HepG2 (cell line): ENCODE results near the gene RPS6KA2. TPM values are rescaled to one million over a fixed set of nuclear protein-coding genes. Genes with fewer than 3 reads are reported as not detected.

Source experiments
- ATAC-seq: fragments of 200-7000 bp; cut with Tn5 transposase; 3 replicates; pipeline ENCODE4 v1.9.1; 2020; ENCODE audit warnings: mild to moderate bottlenecking, moderate library complexity
- BruUV-seq: library from RNA; stranded (reverse); fragments of 400-500 nt; replicated peaks from 2 replicates; lab custom pipeline; 2021; lab: Mats Ljungman, UMichigan
- CTCF ChIA-PET: fragments of 300-600 bp; formaldehyde crosslinking; extraction: SDS; loops from one replicate; lab custom pipeline; 2021; ENCODE audit warnings: low total read pairs, inconsistent platforms, low intra/inter-chr PET ratio; lab: Yijun Ruan, JAX
- POLR2A ChIA-PET: fragments of 350-600 bp; sonication (Branson Sonifier 250); formaldehyde crosslinking; loops from one replicate; lab custom pipeline; 2020; ENCODE audit warnings: antibody characterized with exemption, inconsistent platforms; lab: Yijun Ruan, JAX
- DNase-seq: peaks from one replicate; pipeline ENCODE4 v3.0.0-alpha.2; 2015; ENCODE audit warnings: low spot score
- FAIRE-seq: peaks from 3 replicates; lab custom pipeline; 2011; peaks lifted over from hg19 to GRCh38; lab: Jason Lieb, UNC
- H2AFZ ChIP-seq: one replicate; pipeline ENCODE4 v1.6.1; 2011; ENCODE audit warnings: low read length, inconsistent platforms
- H3K27ac ChIP-seq: fragments of 300-600 bp; 3 replicates; pipeline ENCODE4 v1.8.0; 2011; ENCODE audit warnings: mixed run types, mild to moderate bottlenecking, mixed read lengths, low read length, inconsistent platforms; ENCODE audit not compliant: insufficient read depth; ENCODE audit errors: extremely low read length
- H3K27me3 ChIP-seq, 2 experiments: fragments of 200-600 bp in 1 of 2; 2 replicates in 1 of 2; 3 replicates in 1 of 2; pipeline versions ENCODE4 v1.6.0 to v1.8.0; 2011; ENCODE audit warnings: low read length in 2 of 2, mild to moderate bottlenecking in 2 of 2, moderate library complexity in 2 of 2, inconsistent platforms in 1 of 2; ENCODE audit not compliant: insufficient read depth in 2 of 2, control insufficient read depth in 1 of 2
- H3K36me3 ChIP-seq, 2 experiments: fragments of 200-600 bp in 1 of 2; replicated peaks in 1 of 2; 2 replicates in 1 of 2; 3 replicates in 1 of 2; pipeline versions ENCODE4 v1.5.1 to v1.8.0; 2011; ENCODE audit warnings: low read length in 2 of 2, inconsistent platforms in 1 of 2; ENCODE audit not compliant: insufficient read depth in 2 of 2, control insufficient read depth in 1 of 2
- H3K4me1 ChIP-seq: 2 replicates; pipeline ENCODE4 v1.5.1; 2012; ENCODE audit warnings: low read length, inconsistent platforms; ENCODE audit not compliant: insufficient read depth
- H3K4me2 ChIP-seq: 2 replicates; pipeline ENCODE4 v1.6.0; 2011; ENCODE audit warnings: low read depth, low read length, inconsistent platforms
- H3K4me3 ChIP-seq, 3 experiments: fragments of 200-600 bp in 1 of 3; sonication (generic), shearing (Covaris generic) in 1 of 3; replicated peaks in 1 of 3; 2 replicates each; pipeline ENCODE4 v1.5.1; 2011 to 2016; ENCODE audit warnings: low read length in 3 of 3, inconsistent platforms in 2 of 3, low read depth in 2 of 3, mild to moderate bottlenecking in 2 of 3, control low read depth in 1 of 3, mixed read lengths in 1 of 3; ENCODE audit not compliant: insufficient read depth in 1 of 3
- H3K79me2 ChIP-seq: one replicate; pipeline ENCODE4 v1.6.1; 2011; ENCODE audit warnings: low read length, inconsistent platforms; ENCODE audit not compliant: insufficient read depth
- H3K9ac ChIP-seq: 2 replicates; pipeline ENCODE4 v1.6.0; 2011; ENCODE audit warnings: mild to moderate bottlenecking, low read depth, low read length, inconsistent platforms; ENCODE audit not compliant: insufficient read depth
- H3K9me3 ChIP-seq: 2 replicates; pipeline ENCODE4 v1.5.1; 2012; ENCODE audit warnings: mild to moderate bottlenecking, low read length
- H4K20me1 ChIP-seq: 2 replicates; pipeline ENCODE4 v1.6.0; 2011; ENCODE audit warnings: inconsistent platforms, mild to moderate bottlenecking, low read length, moderate library complexity; ENCODE audit not compliant: insufficient read depth
- ATRX ChIP-seq: sonication (generic); formaldehyde crosslinking; IDR thresholded peaks from 2 replicates; pipeline ENCODE4 v1.4.0; 2020; ENCODE audit warnings: missing genetic modification reagents, borderline replicate concordance
- MTERF4 ChIP-seq: sonication (generic); formaldehyde crosslinking; IDR thresholded peaks from 2 replicates; pipeline ENCODE4 v1.8.0; 2023; ENCODE audit warnings: mild to moderate bottlenecking, missing genetic modification reagents
- SRY ChIP-seq: sonication (generic); formaldehyde crosslinking; IDR thresholded peaks from 2 replicates; pipeline ENCODE4 v1.8.0; 2022; ENCODE audit warnings: mild to moderate bottlenecking, missing genetic modification reagents
- TAF15 ChIP-seq: fragments of 200-400 bp; formaldehyde crosslinking; IDR thresholded peaks from one replicate; pipeline ENCODE4 v1.6.1; 2018; ENCODE audit warnings: mild to moderate bottlenecking, low read depth, low read length; ENCODE audit not compliant: poor library complexity, severe bottlenecking
- TFDP1 ChIP-seq: IDR thresholded peaks from 2 replicates; pipeline ENCODE4 v1.6.1; 2016; ENCODE audit warnings: missing compliant biosample characterization, missing genetic modification reagents, borderline replicate concordance
- THAP7 ChIP-seq: sonication (generic); formaldehyde crosslinking; IDR thresholded peaks from 2 replicates; pipeline ENCODE4 v1.8.1; 2023; ENCODE audit warnings: mild to moderate bottlenecking, missing genetic modification reagents
- ZMYM4 ChIP-seq: sonication (generic); formaldehyde crosslinking; IDR thresholded peaks from 2 replicates; pipeline ENCODE4 v1.8.1; 2023; ENCODE audit warnings: mild to moderate bottlenecking, missing genetic modification reagents
- ZNF205 ChIP-seq: IDR thresholded peaks from 2 replicates; pipeline ENCODE4 v1.6.1; 2018; ENCODE audit warnings: missing biosample characterization, missing genetic modification reagents
- ZNF207 ChIP-seq: fragments of 450-650 bp; IDR thresholded peaks from 2 replicates; pipeline ENCODE4 v1.6.1; 2016; ENCODE audit warnings: antibody characterized with exemption, borderline replicate concordance
- ZNF513 ChIP-seq: sonication (generic); formaldehyde crosslinking; conservative IDR thresholded peaks from 2 replicates; pipeline ENCODE4 v1.5.0; 2020; ENCODE audit warnings: missing genetic modification reagents
- ZNF558 ChIP-seq: sonication (generic); formaldehyde crosslinking; IDR thresholded peaks from 2 replicates; pipeline ENCODE4 v1.9.0; 2022; ENCODE audit warnings: mild to moderate bottlenecking, missing genetic modification reagents, borderline replicate concordance
- ZNF567 ChIP-seq: sonication (generic); formaldehyde crosslinking; IDR thresholded peaks from 2 replicates; pipeline ENCODE4 v1.8.1; 2023; ENCODE audit warnings: mild to moderate bottlenecking, missing genetic modification reagents, borderline replicate concordance
- ZNF790 ChIP-seq: sonication (generic); formaldehyde crosslinking; IDR thresholded peaks from 2 replicates; pipeline ENCODE4 v1.8.0; 2022; ENCODE audit warnings: missing genetic modification reagents, mild to moderate bottlenecking, borderline replicate concordance
- ZNF841 ChIP-seq: sonication (generic); formaldehyde crosslinking; IDR thresholded peaks from 2 replicates; pipeline ENCODE4 v1.8.1; 2023; ENCODE audit warnings: missing genetic modification reagents, borderline replicate concordance
- WGBS: methylation state at CpG from one replicate; pipeline ENCODE4 v1.1.6; 2017; ENCODE audit warnings: low lambda C conversion rate; 5-methylcytosine and 5-hydroxymethylcytosine counted together
- in situ Hi-C: cut with HindIII; loops from 2 replicates; pipeline ENCODE4 v1.10.0; 2017; ENCODE audit warnings: low pct_unique_long_range_greater_than_20kb; ENCODE audit not compliant: extremely low pct_ligation_motif_present
- intact Hi-C: fragments of 100-400 bp; cut with micrococcal nuclease; formaldehyde crosslinking; loops from one replicate; pipeline ENCODE4 v1.10.0; 2022; ENCODE audit not compliant: unreplicated experiment
- polyA plus RNA-seq, 8 experiments: library from polyadenylated mRNA; depleted of rRNA in 3 of 8; stranded (reverse) in 7 of 8; unstranded in 1 of 8; fragments of >200 nt; fragmentation: Illumina TruSeq in 4 of 8; extraction: Trizol in 4 of 8; gene quantifications; 2 replicates each; pipeline versions ENCODE4 v1.2.1 to v1.2.3, GENCODE V29; 2011 to 2016; ENCODE audit warnings: low read depth in 4 of 8, missing spikeins in 1 of 8, mixed read lengths in 1 of 8; ENCODE audit not compliant: insufficient read depth in 1 of 8
- total RNA-seq, 5 experiments: library from RNA; depleted of rRNA; stranded (reverse); fragments of >200 nt; fragmentation: Illumina TruSeq; extraction: Trizol; gene quantifications; 2 replicates each; pipeline ENCODE4 v1.2.3, GENCODE V29; 2016; ENCODE audit warnings: low read depth in 1 of 5

RPS6KA2 gene
- total and polyA plus RNA-seq, 2 of the 13 experiments (the other 11 are each of a cell fraction or from before 2014, with no cell fraction given), result 0.22 to 0.38 TPM

- no peak for TF ChIP-seq ZNF841 (CRISPR knock-in tag)
- TF ChIP-seq ATRX (CRISPR knock-in tag), result no peak
- TF ChIP-seq THAP7 (CRISPR knock-in tag), result no peak
- TF ChIP-seq TAF15, result no peak
- TF ChIP-seq ZNF558 (CRISPR knock-in tag), result no peak
- no peak for TF ChIP-seq ZNF207
Observed at GRCh38 chr6:166563200-166563599, 63.9 kb downstream of the RPS6KA2 start (continued).

- in situ Hi-C loops (no loop called here), intact Hi-C loops (no loop called here)
- Histone ChIP-seq H3K79me2 (no peaks in the 10 kb centered on the region), H3K27ac (no peak overlapping the region), H3K4me3 (no peak overlapping the region), H4K20me1 (no peaks in the 10 kb centered on the region; the same call in 1 of the 2 replicates), H3K27me3 (peaks cover 17 to 78% of the 10 kb centered on the region in 2 experiments; a peak in 3 of 5 replicates), H3K4me1 (no peaks in the 10 kb centered on the region), H3K36me3 (no peaks in the 10 kb centered on the region), H3K9ac (no peak overlapping the region), H3K4me2 (no peak overlapping the region), H2AFZ (no peak overlapping the region), H3K9me3 (no peaks in the 10 kb centered on the region)
- CTCF ChIA-PET, result no interaction called here
- no peak for FAIRE-seq
- no peak for DNase-seq
- TF ChIP-seq ZNF513 (CRISPR knock-in tag) (no peak), MTERF4 (CRISPR knock-in tag) (no peak), ZNF567 (no peak), ZNF205 (CRISPR knock-in tag) (no peak), ZMYM4 (CRISPR knock-in tag) (no peak), SRY (CRISPR knock-in tag) (no peak), TFDP1 (no peak), ZNF790 (no peak)
- POLR2A ChIA-PET, result no interaction called here
- ATAC-seq, result no peak
- BruUV-seq, result no TSS peak
- WGBS, result 34% methylated on average over 9 of the region's 9 CpGs
Observed at GRCh38 chr6:166562726-166563125, 64.3 kb downstream of the RPS6KA2 start.
